Measurements from ENCODE around the gene LRRC8E.
"Not testable (repeated sequence)": the region's sequence is repeated elsewhere in the genome, so short reads cannot be mapped to it uniquely, and the experiment has no call there.

The LRRC8E gene

DNA sequence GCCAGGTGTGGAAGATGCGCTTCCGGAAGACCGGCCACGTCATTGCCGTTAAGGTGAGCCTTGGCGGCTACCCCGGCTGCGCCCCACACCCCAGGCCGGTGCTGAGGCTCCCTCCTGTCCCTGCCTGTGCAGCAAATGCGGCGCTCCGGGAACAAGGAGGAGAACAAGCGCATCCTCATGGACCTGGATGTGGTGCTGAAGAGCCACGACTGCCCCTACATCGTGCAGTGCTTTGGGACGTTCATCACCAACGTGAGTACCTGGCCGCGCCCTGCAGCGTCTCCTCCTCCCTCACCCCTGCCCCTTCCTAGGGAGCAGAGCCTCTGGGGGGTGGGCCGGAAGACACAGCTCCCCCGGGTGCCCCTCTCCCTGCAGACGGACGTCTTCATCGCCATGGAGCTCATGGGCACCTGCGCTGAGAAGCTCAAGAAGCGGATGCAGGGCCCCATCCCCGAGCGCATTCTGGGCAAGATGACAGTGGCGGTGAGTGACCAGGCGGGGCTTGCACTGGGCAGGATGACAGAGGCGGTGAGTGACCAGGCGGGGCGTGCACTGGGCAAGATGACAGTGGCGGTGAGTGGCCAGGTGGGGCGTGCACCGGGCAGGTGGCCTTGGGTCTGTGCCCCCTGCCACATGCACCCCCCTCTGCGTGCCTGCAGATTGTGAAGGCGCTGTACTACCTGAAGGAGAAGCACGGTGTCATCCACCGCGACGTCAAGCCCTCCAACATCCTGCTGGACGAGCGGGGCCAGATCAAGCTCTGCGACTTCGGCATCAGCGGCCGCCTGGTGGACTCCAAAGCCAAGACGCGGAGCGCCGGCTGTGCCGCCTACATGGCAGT lies 22.2 kb downstream of the LRRC8E start:
- DNase-seq: no peak

DNA sequence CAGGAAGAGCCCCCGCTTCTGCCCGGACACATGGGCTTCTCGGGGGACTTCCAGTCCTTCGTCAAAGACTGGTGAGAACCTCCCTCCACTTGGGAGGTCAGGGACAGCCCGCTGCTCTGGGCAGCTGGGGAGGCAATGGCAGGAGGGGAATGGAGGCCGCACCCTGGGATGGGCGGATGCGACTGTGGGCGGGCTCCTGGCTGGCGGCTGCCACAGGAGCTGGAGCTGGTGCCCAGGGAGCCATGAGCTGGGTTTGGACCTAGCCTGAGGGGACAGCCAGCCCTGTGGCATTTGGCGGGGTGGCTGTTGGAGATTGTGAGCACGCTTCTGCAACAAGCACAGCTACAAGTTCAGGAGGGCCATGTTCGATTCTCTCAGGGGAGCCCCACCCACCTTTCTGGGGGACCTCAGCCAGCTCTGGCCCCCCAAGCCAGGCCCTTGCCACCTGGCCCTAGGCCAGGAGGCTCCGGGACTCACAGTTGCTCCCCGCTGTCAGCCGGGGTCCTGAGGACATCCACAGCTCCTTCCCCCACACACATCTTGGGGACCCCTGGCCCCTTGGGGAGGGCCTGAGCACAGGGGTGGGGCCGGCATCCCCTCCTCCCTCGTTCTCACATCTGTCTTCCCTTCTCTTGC lies 23.3 kb downstream of the LRRC8E start:
- no peak for DNase-seq

DNA sequence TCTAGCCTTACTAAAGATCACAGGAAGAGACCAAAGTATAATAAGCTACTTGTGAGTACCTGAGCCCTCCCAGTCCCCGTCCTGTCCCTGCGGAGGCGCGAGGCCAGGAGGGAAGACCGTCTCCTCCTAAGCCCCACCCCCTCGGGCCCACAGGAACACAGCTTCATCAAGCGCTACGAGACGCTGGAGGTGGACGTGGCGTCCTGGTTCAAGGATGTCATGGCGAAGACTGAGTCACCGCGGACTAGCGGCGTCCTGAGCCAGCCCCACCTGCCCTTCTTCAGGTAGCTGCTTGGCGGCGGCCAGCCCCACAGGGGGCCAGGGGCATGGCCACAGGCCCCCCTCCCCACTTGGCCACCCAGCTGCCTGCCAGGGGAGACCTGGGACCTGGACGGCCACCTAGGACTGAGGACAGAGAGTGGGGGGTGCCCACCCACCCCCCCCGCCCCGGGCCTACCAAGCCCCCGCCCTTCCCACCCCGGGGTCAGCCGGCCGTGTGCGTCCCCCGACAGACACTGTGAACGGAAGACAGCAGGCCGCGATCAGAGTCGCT lies 23.9 kb downstream of the LRRC8E start:
- DNase-seq: no peak

DNA sequence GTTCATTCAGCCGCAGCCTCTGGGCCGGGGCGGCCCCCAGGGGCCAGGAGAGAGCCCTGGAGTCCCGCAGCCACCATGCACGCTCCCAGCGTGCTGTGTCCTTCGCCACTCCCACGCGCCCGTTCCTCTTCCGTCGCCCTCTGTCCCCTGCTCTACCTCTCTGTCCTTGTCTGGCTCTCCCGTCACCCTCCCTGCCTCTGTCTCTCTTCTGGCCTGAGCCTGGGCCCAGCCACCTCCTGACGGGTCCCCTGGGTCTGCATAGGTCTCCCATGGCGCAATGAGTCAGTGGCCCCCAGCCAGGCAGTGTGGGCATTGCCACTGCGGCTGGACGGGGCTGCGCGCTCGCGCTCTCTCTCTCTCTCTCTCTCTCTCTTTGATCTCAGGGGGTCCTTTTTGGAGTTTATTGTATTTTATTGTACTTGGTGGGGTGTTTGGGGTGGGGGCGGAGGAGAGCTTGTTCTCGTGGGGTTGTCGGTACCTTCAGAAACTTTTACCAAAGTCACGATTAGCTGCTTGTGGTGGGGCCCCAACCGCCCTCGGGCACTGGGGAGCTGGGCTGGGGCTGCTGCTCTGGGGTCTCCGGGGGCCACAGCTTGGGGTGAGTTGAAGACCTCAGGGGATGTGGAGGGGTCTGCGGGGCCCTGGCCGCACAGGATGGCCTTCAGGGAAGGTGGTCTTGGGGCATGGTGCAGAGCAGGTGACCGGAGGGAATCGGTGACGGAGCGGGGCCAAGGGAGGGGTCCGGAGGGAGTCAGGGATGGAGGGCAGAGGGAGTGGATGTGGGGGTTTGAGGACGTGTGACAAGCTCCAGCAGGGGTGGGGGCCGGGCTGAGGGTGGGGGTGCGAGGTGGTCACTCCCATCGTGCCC lies 24.6 kb downstream of the LRRC8E start:
- DNase-seq: no peak

DNA sequence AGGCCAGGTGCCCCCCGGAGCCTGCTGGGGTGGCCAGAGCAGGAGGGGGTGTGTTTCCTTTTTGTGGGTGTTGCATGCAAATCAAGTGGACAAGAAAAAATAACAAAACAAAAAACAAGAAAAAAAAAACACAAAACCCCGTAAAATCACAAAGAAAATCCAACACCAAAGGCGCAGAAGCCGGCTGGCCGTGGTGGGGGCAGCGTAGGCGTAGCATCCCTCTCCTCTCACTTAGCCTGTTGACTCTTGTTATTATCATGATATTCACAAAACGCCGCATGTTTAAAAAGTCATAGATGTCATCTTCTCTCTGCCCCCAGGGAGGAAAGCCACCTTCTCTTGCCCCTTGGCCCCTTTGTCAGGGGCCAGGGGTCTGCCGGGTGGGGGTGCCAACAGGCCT lies 25.3 kb downstream of the LRRC8E start:
- DNase-seq: no peak

DNA sequence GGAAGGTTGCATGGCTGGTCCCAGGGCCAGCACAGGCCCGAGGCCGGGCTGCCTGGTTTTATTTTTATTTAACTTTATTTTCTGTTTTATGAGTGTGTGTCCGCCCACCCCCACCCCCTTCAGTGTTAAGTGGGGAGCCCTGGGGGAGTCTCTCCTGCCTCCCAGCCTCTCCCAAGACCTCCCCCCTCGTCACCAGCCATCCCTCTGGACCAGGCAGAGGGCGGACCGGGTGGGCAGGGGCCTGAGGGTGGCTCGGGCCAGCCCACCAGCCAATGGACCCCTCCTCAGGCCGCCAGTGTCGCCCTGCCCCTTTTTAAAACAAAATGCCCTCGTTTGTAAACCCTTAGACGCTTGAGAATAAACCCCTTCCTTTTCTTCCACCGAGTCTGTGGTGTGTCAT lies 25.8 kb downstream of the LRRC8E start:
- no peak for DNase-seq

DNA sequence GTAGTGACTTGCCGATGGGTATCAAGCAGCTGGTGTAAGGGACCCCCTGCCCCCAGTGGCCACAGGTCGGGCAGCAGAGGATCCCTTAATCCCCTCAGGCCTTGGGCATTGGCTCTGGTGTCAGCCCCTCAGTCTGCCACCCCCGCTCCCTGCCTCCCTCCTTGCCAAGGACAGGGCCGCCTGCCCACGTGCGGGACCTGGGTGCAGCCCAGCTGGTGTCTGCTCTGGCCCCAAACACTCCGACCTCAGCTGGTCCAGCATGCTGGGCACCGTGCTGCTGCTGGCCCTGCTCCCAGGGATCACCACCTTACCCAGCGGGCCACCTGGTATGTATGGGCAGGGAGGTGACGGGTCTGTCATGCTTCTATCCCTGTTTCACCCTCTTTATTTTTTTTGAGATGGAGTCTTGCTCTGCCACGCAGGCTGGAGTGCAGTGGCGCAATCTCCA lies 26.3 kb downstream of the LRRC8E start, which contains the start of gene TGFBR3L:
Gene TGFBR3L (plus strand): TSS at position 233 of the 448 bp plus-strand sequence.
- DNase-seq: no peak

DNA sequence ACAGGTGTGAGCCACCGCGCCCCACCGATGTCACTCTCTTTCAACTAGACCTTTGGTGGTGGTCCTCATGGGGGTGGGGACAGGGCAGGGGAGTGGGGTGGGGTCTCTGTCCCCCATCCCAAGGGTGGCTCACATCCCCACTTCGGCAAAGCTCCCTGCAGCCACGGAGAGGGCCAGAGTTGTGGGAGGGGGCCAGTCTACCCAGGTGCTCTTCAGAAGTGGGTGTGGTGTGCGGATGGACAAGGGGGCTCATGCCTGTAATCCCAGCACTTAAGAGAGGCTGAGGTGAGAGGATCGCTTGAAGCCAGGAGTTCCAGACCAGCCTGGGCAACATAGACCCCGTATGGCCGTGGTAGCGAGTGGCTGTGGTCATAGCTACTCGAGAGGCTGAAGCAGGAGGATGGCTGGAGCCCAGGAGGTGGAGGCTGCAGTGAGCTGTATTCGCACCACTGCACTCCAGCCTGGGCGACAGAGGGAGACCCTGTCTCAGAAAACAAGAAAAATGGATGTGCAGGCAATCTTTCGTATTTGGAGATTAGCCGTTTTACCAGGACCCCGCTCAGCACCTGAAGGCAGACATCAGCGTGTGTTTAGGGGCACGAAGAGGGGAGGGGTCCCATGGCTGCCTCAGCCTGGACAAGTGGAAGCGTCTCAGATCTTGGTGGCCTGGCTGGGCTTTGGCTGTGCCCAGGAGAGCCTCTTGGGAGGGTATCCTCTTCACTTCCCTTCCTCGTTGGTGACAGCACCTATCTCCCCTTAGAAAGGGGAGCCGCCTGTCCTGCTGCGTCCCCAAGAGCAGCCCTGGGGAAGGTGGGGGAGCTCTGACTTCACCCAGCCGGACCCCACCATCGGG lies 27.2 kb downstream of the LRRC8E start:
- no peak for DNase-seq

DNA sequence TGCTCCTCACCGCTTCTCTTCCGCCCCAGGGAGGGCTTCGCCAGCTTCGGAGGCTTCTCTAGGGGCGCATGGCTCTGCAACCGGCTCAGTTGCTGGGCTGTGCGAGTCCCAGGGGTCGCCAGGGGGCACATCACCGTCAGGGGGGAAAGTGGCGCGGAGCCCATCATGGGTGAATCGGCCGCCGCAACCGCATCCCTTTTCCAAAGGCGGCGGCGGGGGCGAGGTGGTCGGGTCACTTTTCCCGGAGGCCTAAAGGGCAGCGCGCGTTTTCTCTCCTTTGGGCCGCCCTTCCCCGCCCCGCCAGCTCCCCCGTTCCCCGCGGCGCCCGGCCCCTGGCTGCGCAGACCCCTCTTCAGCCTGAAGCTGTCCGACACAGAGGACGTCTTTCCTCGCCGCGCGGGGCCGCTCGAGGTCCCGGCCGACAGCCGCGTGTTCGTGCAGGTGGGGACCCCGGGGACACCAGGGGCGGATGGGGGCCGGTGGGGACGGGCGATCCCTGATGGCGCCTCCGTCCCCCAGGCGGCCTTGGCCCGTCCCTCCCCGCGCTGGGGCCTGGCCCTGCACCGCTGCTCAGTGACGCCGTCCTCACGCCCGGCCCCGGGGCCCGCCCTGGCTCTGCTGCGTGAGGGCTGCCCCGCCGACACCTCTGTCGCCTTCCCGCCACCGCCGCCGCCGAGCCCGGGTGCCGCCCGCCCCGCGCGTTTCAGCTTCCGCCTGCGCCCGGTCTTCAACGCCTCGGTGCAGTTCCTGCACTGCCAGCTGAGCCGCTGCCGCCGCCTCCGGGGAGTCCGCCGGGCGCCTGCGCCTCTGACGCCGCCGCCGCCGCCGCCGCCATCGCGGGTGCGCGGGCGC lies 28.0 kb downstream of the LRRC8E start:
- DNase-seq: no peak

DNA sequence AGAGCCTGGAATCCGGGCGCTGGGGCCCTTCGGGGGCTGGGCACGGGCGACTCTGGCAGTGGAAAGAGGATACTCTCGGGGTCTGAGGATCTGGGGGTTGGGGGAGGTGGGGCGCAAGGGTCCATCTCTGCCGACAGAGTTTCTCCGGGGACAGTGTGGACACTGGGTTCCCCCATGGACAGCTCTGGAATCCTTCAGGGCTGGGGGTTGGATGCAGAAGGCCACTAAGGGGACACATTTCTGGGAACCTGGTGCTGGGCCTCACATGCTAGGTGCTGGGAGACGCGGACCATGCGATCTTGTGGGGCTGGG lies 28.6 kb downstream of the LRRC8E start:
- DNase-seq: no peak

DNA sequence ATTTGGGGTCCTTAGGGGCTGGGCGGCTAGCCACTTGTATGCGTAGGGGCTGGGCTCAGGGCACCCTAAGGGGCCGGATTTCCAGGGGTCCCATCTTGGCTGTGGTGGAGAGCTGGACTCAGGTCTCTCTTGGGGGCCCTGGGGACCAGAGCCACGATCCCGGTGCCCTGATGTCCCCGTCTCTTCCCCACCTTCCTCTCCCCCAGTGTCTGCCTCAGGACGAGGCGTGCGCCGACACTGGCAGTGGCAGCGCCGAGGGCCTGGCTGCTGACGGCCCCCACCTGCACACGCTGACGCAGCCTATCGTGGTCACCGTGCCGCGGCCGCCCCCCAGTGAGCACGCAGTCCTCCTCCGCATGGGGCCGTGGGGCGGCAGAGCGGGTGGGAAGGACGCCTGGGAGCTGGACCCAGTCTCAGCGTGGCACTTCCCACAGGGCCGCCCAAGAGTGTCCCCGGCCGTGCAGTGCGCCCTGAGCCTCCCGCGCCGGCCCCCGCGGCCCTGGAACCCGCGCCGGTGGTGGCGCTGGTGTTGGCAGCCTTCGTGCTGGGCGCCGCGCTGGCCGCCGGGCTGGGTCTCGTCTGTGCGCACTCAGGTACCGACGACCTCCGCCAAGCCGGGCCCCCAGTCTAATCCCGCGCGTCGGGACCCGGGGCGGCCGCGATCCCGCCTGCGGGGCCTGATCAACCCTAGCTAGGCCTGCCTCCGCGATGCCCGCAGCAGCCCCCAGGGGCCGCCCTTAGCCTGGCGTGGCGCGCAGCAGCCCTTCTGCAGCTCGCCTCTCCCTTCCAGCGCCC lies 29.2 kb downstream of the LRRC8E start:
- peak; percentile 42 for DNase-seq

DNA sequence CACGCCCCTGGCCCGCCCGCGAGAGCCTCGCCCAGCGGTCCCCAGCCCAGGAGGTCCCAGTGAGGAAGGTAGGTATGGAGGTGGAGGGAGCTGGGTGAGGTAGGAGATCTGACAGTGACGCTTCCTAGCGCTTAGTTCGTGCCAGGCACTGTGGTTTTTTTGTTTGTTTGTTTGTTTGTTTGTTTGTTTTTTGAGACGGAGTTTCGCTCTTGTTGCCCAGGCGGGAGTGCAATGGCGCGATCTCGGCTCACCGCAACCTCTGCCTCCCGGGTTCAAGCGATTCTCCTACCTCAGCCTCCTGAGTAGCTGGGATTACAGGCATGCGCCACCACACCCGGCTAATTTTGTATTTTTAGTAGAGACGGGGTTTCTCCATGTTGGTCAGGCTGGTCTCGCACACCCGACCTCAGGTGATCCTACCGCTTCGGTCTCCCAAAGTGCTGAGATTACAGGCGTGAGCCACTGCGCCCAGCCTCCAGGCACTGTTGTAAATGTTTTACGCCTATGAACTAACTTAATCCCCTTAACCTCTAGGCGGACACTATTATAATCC lies 29.8 kb downstream of the LRRC8E start:
- not testable (repeated sequence) for DNase-seq

DNA sequence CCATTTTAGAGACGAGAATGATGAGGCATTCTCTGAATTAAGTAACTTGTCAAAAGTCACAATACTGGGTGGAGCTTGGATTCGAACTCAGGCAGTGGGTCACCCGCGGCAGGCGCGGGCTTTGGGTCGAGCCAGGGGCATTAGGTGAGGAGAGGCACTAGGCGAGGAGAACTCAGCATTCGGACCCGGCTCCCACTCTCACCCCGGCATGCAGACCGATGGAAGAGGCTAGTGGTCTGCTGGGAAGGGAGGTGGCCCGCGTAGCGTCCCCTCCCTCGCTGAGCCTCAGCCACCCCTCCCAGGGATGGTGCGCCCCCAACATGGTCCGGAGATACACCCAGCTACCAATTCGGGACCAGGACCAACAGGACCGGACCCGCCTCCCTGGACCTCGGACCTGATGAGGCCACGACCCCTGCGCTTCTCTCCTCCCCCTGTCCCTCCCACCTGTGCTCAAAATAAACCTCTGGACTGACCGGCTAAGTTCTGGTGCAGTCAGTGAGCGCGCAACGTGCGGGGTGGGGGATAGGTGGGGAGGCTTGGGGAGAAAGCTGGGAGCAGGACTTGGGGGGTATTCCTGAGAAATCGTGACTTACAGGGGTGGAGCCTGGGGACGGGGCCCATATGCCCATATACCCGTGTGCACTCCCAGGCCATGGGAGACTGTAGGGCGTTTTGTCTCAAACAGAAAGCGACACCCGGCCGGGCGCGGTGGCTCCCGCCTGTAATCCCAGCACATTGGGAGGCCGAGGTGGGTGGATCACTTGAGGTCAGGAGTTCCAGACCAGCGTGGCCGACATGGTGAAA lies 30.5 kb downstream of the LRRC8E start:
- DNase-seq: no peak

DNA sequence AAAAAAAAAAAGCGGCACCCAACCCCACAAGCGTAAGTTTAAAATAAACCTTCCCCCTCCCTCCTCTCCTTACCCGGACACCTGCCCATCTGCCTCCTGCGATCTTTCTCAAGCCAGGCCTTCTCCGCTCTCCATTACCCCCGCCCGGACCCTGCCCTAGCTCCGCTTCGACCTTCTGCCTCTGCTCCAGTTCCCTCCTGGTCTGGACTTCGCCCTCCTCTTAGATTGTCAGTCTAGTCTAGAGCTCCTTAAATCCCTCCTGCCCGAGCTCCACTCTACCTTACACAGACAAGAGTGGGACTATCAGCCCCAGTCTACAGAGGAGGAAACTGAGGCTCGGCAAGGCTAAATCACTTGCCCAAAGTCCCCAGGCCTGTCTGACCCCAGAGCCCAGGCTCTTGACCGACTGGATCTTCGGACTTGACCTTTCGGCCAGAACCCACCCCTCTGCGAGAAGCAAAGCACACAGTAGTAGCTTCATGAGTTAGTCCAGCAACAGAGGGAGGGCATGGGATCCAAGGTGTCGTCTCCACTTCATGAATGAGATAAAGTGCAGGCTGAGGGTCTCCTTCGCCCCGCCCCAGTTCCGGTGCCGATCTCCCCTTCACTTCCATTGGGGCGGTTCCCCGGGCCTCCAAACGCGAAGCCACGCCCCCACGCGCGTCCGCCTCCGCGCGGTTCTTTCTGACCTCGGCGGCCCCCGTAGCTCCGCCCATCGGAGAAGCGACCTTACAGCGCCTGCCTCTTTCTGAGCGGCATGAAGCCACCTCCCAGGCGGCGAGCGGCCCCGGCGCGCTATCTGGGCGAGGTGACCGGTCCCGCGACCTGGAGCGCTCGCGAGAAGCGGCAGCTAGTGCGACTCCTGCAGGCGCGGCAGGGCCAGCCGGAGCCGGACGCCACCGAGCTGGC lies 31.6 kb downstream of the LRRC8E start, which contains the start of gene SNAPC2:
Gene SNAPC2 (plus strand): TSS at position 729 of the 909 bp plus-strand sequence. CDS start 29 bp downstream, at position 758.
- DNase-seq: peak; percentile 81

DNA sequence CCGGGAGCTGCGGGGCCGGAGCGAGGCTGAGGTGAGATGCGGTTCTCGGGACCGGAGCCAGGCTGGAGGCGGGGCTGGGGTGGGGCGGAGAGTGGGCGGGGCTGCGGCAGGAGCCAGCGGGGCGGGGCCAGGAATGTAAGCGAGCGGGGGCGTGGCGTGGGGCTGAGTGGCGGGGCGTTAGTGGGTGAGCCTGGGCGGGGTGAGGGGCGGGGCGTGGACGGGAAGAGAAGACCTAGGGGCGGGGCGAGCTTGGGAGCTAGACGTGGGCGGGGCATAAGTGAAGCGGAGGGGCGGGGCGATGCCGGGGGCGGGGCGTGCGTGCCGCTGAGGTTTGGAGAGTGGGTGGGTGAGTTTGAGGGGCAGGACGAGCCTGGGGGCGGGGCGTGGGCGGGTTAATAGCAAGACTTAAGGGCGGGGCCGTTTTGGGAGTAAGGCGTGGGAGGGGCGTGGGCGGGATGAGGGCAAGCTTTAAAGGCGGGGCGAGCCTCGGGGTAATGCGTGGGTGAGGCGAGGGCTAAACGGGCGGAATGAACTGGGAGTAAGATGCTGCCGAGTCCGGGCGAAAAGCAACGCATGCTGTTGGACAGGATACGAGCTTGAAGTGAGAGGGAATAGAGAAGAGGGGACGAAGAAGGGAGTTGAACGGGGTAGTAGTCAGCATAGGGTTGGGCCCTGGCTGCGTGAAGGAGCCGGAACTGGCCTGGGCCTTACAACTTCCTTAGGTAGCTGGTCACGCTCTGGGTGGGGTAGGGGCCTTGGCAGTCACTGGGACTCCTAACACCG lies 32.4 kb downstream of the LRRC8E start:
- DNase-seq: peak; percentile 98

DNA sequence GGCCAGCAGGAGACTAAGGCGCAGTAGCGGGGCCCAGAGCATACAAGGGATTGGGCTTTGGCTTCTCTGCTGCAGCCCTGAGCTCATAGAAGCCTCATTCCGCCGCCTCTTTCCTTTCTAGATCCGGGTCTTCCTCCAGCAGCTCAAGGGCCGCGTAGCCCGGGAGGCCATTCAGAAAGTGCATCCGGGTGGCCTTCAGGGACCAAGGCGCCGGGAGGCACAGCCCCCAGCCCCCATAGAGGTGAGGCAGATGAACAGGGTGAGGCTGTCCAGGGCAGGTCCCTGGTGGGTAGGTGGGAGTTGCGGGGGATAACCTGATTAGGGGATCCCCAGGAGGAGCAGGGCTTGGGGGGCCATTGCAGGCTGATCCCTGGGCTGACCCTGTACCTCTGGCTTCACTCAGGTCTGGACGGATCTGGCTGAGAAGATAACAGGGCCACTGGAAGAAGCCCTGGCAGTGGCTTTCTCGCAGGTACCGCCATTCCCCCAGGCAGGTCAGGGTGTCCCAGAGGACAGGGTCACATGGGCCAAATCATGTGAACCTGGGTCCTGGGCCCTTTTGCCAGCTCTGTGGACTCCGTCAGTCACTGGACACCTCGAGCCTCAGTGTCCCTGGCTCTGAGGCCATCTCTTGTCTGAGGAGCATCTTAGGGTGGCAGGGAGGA lies 33.1 kb downstream of the LRRC8E start:
- no peak for DNase-seq
